Bronchial epithelial cell (primary cell): ENCODE data around the gene PIK3AP1. TPM values are rescaled to one million over a fixed set of nuclear protein-coding genes. Genes with fewer than 3 reads are reported as not detected.
A peak's percentile ranks its signal among the peaks of the same experiment; 100 is the strongest.

Experiments used
- DNase-seq: peaks from one replicate; pipeline ENCODE4 v3.0.0-alpha.2; 2010; ENCODE audit warnings: low read depth
- FAIRE-seq: peaks from 2 replicates; lab custom pipeline; 2011; peaks lifted over from hg19 to GRCh38; lab: Jason Lieb, UNC
- H3K27me3 ChIP-seq: 2 replicates; pipeline ENCODE4 v1.5.1; 2011; ENCODE audit warnings: low read length; ENCODE audit not compliant: control insufficient read depth, insufficient read depth
- H3K36me3 ChIP-seq: 2 replicates; pipeline ENCODE4 v1.5.1; 2011; ENCODE audit warnings: low read length; ENCODE audit not compliant: control insufficient read depth, insufficient read depth
- H3K4me3 ChIP-seq: 2 replicates; pipeline ENCODE4 v1.5.1; 2011; ENCODE audit warnings: mild to moderate bottlenecking, low read depth, low read length, control low read depth
- CTCF ChIP-seq: IDR thresholded peaks from 2 replicates; pipeline ENCODE4 v1.5.1; 2011; ENCODE audit warnings: mild to moderate bottlenecking, moderate library complexity, low read length, control low read depth, inconsistent platforms; ENCODE audit not compliant: insufficient read depth, severe bottlenecking
- total RNA-seq: library from RNA; depleted of rRNA; stranded (reverse); fragments of >200 nt; gene quantifications from 2 replicates; pipeline ENCODE4 v1.2.1, GENCODE V29; 2014

PIK3AP1 gene
- total RNA-seq, 1 donor from 2014 or later: 2.1 TPM

DNA sequence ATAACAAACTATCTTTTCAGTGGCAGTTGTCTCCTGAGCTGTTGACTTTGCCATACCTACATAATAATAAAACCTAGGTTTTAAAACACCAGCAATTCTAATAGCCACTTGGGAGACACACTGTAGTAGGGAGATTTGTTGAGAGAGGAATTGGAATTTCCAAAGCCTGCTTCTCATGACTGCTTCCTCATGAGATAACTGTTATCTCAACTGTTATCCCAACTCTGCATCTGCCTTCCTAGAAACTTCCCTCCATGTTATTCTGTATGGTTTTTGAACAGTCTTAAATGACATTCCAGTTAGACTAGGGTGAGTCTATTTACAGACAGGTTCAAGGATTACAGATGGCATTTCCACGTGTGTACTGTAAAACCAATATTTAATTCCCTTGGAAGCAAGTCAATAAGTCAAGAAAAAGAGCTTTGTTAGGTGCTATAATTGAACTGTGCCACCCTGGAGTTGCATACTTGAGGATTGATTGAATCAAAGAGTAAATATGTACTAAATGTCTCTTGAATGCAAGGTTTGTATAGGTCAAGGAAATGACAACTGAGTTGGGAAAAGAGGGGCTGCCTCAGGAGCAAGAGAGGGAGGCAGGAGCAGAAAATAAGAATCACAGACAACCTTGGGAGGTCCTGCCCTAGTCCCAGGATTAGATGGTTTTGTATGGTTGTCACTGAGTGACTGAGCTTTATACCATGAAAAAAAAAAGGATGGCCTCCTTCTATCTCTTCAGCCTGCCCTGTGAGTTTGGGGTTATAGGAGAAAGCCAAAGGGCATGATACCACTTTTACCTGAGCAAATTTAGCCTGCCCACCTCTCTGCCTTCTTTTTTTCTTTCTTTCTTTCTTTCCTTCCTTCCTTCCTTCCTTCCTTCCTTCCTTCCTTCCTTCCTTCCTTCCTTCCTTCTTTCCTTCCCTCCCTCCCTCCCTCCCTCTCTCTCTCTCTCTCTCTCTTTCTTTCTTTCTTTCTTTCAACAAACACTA, 123.6 kb downstream of the PIK3AP1 start:
- H3K27me3 ChIP-seq: no peaks in the 10 kb centered on the region
- DNase-seq: no peak
- no peak for TF ChIP-seq CTCF
- H3K4me3 ChIP-seq: no peak overlapping the region
- no peaks in the 10 kb centered on the region for H3K36me3 ChIP-seq
- no peak for FAIRE-seq

DNA sequence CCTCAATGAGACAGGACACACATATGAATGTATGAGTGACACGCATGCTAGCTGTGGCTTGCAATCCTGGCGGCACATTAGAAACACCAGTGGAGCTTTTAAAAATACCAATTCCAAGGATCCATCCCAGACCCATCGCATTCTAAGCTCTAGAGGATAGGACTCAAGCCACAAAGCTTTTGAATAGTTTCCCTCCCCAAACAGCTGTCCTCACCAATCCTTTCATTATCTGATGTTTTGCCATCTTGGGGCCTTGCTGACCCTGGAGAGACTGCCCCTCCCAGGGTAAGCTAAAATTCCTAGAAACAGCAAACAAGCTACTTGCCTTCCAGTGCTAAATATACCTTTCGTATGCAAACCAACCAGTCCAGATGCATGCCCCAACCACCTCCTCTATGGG, 124.6 kb downstream of the PIK3AP1 start:
- no peak for TF ChIP-seq CTCF
- H3K27me3 ChIP-seq: no peaks in the 10 kb centered on the region
- DNase-seq: no peak
- no peaks in the 10 kb centered on the region for H3K36me3 ChIP-seq
- no peak for FAIRE-seq
- no peak overlapping the region for H3K4me3 ChIP-seq

DNA sequence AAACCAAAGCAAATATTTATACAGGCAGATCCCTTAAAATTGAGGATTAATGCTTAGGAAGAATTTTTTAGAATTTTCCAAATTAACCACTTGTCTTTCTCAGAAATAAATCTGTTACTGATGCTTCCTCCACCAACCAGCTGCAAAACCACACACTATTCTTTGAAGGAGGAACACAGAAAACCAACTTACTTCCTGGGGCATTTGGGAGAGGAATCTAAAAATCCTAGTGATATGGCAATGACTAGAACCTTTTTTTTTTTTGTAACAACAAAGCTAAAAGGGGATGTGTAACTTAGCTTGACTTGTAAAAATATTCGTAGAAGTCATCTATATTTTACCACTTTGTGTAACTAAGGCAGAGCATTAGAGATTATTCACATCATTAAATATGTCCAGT, 128.4 kb downstream of the PIK3AP1 start:
- no peak for DNase-seq
- no peak for FAIRE-seq
- H3K36me3 ChIP-seq: no peaks in the 10 kb centered on the region
- H3K4me3 ChIP-seq: no peak overlapping the region
- no peaks in the 10 kb centered on the region for H3K27me3 ChIP-seq
- TF ChIP-seq CTCF: no peak

DNA sequence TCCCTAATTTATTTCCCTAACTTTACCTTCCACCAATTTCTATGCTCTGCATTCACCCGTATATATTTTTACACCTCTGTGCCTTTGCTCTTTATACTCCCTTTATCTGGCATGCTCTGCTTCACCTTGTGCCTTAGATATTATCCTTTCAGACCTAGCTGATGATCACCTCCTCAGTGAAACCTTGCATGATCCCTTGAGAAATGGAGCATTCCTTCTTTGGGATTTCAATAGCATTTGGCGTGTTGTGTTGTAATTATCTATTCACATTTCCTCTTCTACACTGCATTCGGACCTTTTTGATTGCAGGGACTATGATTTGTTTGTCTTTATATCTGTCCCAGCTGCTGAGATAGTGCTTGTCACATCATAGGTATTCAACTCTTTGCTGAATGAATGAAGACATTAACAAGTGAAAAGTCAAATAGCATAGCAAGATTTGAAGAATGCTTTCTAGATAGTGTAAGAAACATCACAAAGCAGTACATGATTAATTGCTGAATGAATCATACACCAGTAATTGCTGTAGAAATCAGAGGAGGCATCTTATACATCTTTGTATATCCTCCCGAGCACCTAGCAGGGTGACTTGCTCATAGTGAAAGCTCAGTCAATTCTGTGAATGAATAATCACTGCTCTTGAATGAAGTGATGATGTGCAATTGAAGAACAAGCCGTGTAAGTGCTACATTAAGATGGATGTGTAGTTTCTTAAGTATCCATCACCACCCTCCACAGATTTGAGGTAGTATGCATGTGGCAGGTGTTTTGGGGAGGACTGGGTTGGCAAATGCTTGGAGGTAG, 131.5 kb downstream of the PIK3AP1 start:
- H3K4me3 ChIP-seq: no peak overlapping the region
- H3K36me3 ChIP-seq: no peaks in the 10 kb centered on the region
- TF ChIP-seq CTCF: no peak
- FAIRE-seq (no peak), DNase-seq (peak; percentile 82)
- H3K27me3 ChIP-seq: no peaks in the 10 kb centered on the region

- no peak for DNase-seq
- no peaks in the 10 kb centered on the region for H3K27me3 ChIP-seq
- TF ChIP-seq CTCF: no peak
- no peaks in the 10 kb centered on the region for H3K36me3 ChIP-seq
- FAIRE-seq: no peak
- no peak overlapping the region for H3K4me3 ChIP-seq
Observed at GRCh38 chr10:96588060-96588554, 132.2 kb downstream of the PIK3AP1 start.
